GM18517 (cell line): ENCODE data around the gene SLC2A6.

Experiments used
- ATAC-seq: cut with Tn5 transposase; IDR thresholded peaks from one replicate; pipeline ENCODE4 v1.9.1; 2021; ENCODE audit warnings: mild to moderate bottlenecking, moderate library complexity; ENCODE audit not compliant: unreplicated experiment

Gene SLC2A6

DNA sequence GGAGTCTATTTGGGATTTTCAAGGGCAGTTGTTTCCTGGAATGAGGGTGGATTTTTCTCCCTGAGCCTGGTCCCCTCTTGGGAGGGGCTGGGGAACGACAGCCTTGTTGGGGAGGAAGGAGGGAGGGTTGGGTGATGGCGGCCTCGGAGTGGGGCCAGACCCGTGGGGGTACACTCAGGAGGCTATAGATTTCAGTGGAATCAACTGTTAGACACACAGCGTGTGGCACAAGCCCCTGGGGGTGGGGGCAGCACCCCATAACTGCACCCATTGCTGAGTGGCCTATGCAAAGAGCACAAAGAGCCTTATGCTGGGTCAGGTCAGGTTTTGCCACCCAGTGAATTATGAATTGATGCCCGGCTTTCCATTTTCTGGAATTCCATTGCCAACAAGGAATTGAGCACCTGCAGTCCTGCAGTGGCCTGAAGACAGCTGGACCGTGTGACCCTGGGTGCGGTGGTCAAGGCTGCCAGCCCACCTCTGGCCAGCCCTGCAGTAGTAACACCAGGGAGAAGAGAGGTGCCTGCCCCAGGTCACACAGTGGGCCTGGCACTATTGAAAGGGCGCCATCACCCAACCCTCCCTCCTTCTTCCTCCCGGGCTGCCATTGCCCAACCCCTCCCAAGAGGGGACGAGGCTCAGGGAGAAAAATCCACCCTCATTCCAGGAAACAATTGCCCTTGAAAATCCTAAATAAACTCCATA is 37.5 kb upstream of the SLC2A6 start:
- no peak for ATAC-seq

DNA sequence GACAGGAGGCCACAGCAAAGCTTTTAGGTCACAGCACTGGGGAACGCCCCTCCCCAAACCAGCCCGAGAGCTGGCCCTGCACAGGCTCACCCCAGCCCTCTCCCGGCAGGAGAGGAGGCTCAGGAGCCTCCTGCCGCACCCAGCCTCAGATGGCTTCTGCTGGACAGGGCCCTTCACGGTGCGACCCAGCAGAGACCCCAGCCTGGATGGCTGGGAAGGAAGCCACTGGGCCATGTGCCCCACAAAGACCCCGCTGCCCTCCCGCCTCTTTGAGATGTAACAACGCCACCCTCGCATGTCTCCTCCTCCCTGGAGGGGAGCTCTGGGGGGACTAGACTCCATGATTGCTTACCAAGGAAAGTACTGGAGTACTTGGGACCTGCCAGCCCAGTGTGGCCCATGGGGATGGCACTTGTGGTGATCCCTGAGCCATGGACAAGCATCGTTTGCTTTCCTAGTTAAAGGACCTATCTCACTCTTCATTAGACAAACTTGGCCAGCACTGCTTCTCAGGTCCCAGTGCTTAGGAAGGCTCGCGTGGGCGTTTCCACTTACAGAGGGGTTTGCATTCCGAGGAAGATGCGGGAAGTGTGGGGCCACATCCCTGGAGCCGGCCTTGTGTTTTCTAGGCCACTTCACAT is 36.8 kb upstream of the SLC2A6 start:
- ATAC-seq: no peak

DNA sequence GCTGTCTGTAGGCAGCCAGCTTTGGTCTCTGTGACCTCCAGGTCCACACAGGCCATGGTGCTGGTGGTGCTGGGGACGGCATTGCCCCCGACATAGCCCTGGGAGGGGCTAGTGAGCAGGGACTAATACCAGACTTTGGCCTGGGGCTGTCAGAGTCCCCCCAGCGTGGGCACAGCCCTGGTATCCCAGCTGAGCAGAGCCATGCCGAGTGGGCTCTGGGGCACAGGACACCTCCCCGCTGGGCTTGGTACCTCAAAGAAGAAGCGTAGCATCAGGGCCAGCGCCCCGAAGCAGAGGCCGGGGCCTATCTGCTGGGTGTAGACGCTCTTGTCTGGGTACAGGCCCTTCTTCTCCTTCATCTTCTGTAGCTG is 36.3 kb upstream of the SLC2A6 start:
- ATAC-seq: no peak

DNA sequence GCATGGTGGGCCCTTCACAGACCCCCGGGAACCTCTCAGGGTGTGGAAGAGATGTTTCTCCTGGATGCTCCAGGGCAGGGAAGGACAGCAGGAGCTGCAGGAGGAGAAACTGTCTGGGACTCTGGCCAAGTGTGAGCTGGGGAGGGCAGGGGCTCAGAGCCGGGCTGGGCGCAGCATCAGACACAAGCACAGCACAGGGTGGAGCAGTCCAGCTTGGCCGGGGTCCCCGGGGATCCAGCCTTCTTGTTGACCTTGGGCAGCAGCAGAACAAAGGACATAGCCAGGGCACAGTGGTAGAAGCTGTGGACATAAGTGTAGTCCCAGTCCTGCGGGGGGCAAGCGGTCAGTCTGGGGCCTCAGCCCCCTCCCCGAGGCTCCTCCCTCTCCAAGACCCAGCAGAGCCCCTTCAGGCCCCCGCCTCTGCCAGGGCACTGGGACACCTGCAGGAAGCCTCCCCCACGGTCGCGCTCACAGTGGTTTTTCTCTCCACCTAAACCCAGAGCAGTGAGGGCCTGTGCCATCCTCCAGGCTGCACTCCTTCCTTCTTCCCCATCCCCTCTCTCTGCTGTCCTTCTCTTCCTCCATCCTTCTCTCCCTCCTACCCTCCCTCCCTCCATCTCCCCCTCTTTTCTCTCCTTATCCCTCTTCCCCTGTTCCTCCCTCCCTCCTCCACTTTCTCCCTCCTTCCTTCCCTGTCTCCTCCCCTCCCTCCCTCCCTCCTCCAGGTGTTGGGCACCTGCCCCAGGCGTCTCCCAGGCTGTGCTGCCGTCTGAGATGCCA is 35.8 kb upstream of the SLC2A6 start:
- no peak for ATAC-seq

DNA sequence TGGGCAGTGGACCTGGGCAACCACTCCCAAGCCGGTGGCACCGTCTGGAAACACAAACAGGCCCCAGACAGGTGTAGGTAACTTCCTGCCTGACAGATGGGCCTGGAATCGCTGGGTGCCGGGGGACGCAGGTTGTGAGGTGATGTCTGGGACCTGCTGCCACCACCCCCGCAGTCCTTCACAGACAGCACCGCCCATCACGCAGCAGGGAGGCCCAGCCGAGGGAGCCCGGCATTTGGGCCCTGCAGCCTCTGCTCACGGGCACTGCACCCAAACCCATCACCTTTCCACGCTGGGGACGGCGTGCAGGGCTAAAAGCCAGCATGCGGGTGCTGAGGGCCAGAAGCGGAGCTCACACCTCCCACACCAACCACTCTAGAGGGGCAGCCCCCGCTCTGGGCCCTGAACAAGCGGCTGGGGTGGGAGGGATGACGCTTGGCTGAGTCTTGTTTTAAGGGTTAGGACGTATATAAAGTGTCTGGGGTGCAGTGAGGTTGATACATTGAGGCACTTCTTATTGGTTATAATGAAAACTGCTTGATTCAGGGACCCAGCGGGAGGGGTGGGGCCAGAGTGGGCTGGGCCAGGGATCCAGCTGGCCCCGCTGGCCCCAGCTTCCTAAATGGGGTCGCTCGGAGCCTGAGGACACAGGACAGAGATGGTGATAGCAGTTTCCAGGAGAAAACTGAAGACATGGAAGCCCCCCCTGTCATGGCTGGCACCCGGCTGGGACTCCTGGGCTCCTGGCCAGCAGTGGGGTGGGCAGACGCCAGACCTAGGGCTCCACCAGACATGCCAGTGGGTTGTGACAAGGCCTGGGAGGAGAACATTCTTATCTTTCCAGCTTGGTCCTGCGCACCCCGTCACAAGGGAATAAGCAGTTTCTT is 34.6 kb upstream of the SLC2A6 start:
- no peak for ATAC-seq

DNA sequence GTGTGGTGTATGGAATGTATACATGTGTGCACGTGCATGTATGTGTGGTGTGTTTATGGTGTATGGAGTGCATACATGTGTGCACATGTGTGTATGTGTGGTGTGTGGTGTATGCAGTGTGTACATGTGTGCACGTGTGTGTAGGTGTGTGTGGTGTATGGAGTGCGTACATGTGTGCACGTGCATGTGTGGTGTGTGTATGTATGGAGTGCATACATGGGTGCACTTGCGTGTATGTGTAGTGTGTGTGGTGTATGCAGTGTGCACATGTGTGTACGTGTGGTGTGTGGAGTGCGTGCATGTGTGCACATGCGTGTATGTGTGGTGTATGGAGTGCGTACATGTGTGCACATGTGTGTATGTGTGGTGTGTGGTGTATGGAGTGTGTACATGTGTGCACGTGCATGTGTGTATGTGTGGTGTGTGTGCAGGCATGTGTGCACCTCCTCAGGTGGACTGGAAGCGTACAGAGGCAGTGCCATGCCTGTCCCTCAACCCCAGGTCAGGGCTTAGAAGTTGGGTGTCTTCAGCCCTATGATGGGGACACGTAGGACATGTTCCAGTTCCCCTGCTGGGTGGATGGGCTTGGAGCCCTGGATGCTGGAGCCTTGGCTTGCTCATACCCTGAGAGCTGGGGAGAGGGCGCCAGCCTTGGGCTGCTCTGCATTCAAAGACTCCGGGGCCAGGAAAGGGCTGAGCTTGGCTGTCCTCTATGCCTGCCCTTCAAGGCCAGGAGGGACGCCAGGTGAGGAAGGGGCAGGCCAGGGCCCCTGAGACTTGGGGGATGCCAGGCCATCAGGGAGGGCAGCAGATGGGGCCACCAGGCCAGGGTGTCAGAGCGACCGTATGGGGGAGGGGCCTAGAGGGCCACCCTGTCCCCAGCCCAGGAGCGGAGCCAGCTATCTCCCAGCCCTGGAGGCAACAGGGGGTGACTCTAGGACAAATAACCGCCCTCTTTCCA is 33.6 kb upstream of the SLC2A6 start:
- ATAC-seq: no peak

DNA sequence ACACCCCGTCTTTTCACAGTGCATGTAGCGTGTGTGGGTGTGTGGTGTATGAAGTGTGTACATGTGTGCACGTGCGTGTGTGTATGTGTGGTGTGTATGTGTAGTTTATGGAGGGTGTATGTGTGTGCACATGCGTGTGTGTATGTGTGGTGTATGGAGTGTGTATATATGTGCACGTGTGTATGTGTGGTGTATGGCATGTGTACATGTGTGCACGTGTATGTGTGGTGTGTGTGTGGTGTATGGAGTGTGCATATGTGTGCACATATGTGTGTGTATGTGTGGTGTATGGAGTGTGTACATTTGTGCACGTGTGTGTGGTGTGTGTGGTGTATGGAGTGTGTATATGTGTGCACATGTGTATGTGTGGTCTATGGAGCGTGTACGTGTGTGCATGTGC is 32.7 kb upstream of the SLC2A6 start:
- ATAC-seq: no peak

DNA sequence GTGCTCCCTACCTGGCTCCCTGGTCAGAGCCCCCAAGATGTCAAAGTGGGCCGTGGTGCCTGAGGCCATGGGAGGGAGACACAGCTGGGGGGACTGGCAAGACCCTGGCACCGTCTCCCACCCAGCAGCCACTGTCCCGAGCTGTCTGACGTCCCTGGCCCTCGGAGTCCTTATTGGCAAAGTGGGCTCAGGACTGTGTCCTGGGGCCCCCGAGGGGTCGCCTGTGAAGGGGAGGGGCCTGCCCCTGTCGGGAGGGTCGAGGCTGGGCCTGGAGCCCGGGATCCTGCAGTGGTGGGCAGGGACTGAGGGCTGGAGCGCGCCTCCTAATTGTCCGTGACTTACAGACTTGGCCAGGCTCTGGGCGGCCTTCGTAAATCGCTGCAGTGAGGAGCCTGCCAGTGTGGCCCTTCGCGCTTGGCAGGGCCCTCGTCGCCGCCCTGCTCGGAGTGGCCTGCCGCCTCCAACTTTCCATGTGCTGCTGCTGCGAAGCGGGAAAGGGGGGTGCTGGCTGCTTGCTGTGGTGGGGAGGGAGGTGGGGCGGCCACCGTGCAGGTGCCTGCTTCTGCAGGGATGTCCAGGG is 32.1 kb upstream of the SLC2A6 start:
- no peak for ATAC-seq

DNA sequence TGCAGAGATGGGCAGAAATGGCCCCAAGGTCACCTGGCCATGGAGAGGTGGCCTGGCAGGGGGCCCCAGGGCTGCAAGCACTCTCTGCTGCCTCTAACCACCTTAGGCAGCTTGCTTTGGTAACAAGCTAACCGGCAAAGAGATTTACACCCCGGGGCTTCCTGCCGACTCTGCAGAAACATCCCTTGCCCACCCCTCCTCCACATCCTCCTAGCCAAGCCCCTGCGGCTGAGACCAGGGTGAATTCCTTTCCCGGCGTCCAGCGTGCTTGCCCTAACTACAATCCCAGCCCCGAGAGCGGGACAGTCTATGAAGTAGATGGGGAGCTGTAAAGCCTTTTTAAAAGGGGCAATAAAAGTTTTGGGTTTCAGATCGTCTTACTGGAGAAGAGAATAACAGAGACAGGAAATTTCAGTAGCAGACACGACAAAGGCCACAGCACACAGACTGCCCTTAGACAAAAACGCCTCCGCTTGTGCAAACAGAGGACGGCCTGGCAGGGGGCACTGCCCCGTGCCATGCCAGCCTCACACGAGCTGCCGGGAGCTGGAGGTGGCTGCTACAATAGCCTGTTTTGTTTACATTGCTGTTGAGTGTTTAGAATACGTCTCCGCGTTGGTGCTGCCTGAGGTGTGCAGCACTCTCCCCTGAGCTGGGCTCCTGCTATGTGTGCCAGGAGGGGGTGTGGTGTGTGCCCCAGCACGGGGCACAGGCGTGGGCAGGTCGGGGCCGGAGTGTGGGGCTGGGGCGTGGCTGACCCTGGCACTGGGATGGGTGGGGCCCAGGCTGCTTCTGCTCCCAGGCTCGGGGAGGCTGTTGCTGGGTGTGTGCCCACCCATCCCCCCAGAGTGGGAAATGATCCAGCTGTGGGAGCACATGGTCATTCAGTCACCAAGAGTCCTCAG is 30.5 kb upstream of the SLC2A6 start:
- no peak for ATAC-seq

DNA sequence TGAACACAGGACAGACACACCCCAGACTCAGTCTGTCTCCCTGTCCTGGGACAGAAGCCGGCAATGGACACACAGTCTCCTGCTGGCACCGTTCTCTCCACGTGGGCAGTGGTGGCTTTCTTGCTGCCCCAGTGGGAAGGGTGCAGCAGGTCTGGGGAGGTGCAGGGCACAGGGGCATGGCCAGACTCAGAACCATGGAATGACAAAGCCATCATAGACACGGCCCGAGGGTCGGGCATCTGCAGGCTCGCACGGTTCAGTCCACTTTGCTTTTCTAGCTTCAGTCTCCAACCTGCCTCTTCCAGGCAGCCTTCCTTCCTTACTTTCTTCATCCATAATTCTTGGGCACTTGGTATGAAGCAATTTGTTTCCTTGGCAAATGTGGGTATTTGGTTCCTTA is 29.1 kb upstream of the SLC2A6 start:
- ATAC-seq: no peak

DNA sequence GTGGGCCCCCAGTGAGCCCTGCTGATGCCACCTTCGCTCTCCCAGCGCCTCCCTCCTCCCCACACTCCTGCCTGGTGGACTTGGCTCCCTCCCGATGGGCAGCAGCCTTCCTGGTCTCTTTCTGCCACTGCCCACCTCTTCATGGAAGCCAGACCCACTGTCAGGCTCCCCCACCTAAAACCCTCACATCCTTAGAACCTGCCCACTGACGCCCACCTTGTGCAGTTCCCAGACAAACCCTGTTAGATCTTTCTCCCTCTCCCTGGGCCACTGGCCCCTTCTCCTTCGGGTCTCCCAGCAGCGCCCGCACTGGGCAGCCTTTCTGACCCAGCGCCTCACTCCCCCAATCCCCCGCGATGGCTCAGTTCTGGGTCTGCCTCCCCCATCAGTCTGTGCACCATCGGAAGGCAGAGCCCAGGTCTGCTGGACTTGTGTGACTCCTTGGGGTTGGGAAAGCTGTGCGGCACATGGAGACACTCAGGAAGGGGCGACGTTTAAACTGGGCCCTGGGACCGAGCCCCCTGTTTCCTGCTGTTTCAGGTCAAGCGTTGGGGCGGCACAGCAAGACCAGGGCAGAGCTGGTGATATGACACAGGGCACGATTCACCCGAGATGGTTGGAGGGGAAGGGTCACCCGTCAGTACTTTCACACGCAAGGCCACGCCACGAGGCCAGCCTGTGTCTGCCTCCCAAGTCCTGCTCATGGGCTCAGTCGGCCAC is 28.5 kb upstream of the SLC2A6 start:
- no peak for ATAC-seq

DNA sequence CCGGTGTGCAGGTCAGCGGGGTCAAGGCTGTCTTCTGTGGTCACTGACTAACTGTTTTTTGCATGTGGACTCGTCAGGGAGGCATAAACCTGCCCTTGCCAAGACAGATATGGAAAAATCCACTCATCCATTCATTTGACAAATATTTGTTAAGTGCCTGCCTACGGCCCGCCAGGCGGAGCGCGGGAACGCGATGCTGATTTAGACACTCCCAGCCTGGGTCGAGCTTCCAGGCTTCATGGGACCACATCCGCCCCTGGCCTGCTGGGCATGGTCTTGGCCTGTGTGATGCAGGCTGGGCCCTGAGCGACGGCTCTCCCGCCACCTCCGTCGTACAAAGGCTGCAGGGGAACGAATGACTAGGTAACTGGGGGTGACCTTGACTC is 27.7 kb upstream of the SLC2A6 start:
- ATAC-seq: no peak

DNA sequence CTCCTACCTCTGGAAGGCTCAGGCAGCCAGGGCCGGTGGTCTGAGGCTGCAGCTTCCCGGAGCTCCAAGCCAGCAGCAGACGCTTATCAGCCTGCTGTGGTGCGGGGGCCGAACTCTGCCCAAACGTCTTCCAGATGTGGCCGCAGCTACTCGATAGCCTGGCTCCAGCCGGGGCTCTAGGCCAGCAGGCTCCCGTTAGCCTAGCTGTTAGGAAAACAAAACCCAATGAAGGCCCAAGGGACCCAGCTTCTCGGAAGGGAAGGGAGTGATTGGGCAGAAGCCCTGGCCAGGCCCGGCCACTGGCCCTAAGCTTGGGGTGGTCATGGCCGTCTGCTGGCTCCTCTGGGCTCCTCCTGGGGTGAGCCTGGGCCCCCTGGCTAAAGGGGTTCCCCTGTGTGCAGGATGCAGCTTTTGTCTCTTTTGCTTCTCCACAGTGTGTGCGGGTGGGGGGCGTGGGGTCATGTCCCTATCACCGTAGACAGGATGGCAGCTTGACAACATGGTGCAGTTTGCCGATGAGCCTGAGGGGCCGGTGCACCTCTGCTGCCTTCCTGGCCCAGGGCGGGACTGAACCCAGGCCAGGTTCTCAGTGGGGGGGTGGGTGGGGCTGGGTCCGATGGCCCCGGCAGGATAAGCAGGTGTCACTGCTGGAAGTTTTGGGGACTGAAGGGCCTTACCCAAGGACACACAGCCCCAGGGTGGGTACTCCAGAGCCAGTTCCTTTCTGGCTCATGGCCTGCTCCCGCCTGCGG is 27.2 kb upstream of the SLC2A6 start:
- no peak for ATAC-seq

DNA sequence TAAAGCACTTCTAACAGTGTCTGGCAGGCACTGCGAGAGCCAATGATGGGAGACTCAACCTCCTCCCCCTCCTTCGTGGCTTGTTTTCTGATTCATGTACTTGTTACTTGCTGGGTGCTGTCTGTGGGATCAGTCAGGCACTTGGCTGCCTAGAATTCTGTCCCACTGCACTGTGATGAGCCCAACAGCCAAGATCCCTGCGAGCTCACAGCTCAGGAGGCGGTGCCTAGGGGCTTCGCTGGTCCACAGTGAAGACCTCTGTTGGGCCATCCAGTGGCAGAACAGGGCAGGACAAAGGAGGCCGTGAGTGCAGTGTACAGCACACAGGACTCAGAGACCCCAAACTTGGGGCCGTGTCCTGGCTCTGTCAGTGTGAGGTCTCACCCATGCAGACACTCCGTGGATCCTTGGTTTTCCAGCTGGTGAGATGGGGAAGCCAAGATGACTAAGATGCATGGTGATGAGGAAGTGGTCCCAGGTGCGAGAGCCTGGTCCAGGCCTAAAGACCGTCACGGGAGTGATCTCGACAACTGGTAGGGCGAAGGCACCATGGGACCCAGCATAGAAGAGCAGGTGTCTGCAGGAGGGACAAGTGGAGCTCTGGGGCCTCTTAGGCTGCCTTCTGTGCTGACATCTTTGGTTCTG is 26.4 kb upstream of the SLC2A6 start:
- ATAC-seq: no peak

DNA sequence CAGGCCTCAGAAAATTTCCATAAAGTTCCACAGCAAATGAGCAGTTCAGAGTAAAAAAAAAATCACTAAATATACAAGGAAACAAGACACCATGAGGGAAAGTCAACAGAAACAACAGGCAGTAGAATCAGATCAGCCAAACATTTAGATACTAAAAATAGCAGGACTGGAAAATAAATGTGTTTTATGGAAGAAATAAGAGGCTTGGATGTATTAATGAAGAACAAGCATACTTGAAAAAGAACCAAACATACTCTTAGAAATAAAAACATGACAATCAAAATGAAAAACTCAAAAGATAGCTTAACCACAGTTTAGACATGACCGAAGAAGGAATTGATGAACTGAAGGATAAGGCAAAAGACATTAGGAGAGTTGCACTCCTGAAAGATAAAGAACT is 23.2 kb upstream of the SLC2A6 start:
- ATAC-seq: no peak

DNA sequence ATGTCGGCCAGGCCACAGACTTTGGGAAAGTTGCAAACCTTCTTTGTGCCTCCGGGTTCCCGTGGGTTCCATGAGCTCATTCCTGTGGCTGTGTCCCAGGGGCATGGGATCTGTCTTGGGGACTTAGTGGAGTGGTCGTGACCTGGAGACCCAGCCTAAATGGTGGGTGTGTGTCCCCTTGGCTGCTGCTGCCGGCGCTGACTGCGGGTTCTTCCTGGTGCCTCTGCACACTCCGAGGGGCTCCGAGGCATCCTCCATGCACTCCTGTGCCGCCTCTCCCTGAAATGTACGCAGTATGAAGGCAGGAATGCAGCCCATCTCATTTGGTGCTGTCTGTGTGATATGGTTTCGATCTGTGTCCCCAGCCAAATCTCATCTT is 21.0 kb upstream of the SLC2A6 start:
- no peak for ATAC-seq
